ENCODE data around the gene DDIT3. TPM values are rescaled to one million over a fixed set of nuclear protein-coding genes. Genes with fewer than 3 reads are reported as not detected.

DDIT3 gene
- total and polyA plus RNA-seq, 2 experiments from 2014 or later = 33.8 to 44.2 TPM

DNA sequence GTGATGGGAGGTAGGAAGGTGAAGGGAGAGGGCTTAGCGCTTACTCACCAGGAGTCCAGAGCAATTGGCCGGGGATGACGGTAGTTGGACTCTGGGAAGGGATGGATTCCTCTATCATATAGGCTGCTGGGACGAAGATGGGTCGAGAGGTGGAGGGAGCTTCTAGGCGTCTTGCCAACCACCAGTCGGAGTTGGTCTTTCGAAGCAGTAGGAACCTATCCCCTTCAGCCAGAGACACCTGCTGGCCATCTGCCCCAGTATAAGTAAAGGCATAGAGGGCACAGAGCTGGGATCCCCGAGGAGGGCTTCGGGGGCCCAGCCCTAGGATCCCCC, 41.3 kb downstream of the DDIT3 start:
- TF ChIP-seq CTCF (IDR thresholded peaks at IDR 0.05; ENCODE audit: low read depth, low read length) = no peak
- DNase-seq (ENCODE audit: low read depth in 1 of 2, low spot score in 1 of 2) = no peak
- Histone ChIP-seq H3K27me3 (peaks cover 58% of the 10 kb centered on the region), H3K36me3 (no peaks in the 10 kb centered on the region), H3K4me1 (ENCODE audit: low read depth) (no peaks in the 10 kb centered on the region), H3K9me3 (ENCODE audit: low read depth) (no peaks in the 10 kb centered on the region), H3K4me3 (no peak overlapping the region), H3K27ac (no peak overlapping the region)

- no peak for TF ChIP-seq CTCF (IDR thresholded peaks at IDR 0.05; ENCODE audit: low read depth, low read length)
- no peaks in the 10 kb centered on the region for H3K36me3 ChIP-seq
- no peaks in the 10 kb centered on the region for H3K4me1 ChIP-seq (ENCODE audit: low read depth)
- no peak overlapping the region for H3K4me3 ChIP-seq
- peak in 1 of 2 donors; percentile 83 for DNase-seq (ENCODE audit: low read depth in 1 of 2, low spot score in 1 of 2)
- H3K27me3 ChIP-seq = peaks cover 68% of the 10 kb centered on the region
- no peak overlapping the region for H3K27ac ChIP-seq
- H3K9me3 ChIP-seq (ENCODE audit: low read depth) = no peaks in the 10 kb centered on the region
Measured at GRCh38 chr12:57477710-57478681, 42.3 kb downstream of the DDIT3 start.

- no peak overlapping the region for H3K27ac ChIP-seq
- no peak for TF ChIP-seq CTCF (IDR thresholded peaks at IDR 0.05; ENCODE audit: low read depth, low read length)
- peaks cover 76% of the 10 kb centered on the region for H3K27me3 ChIP-seq
- no peaks in the 10 kb centered on the region for H3K9me3 ChIP-seq (ENCODE audit: low read depth)
- DNase-seq (ENCODE audit: low read depth in 1 of 2, low spot score in 1 of 2) = no peak
- no peaks in the 10 kb centered on the region for H3K4me1 ChIP-seq (ENCODE audit: low read depth)
- no peak overlapping the region for H3K4me3 ChIP-seq
- H3K36me3 ChIP-seq = no peaks in the 10 kb centered on the region
Measured at GRCh38 chr12:57476993-57477709, 43.2 kb downstream of the DDIT3 start.

GRCh38 chr12:57476162-57476992, 43.9 kb downstream of the DDIT3 start:
- no peak for DNase-seq (ENCODE audit: low read depth in 1 of 2, low spot score in 1 of 2)
- peak; percentile 16 for TF ChIP-seq CTCF (IDR thresholded peaks at IDR 0.05; ENCODE audit: low read depth, low read length)
- peaks cover 82% of the 10 kb centered on the region for H3K27me3 ChIP-seq
- no peak overlapping the region for H3K27ac ChIP-seq
- no peaks in the 10 kb centered on the region for H3K9me3 ChIP-seq (ENCODE audit: low read depth)
- no peaks in the 10 kb centered on the region for H3K4me1 ChIP-seq (ENCODE audit: low read depth)
- no peaks in the 10 kb centered on the region for H3K36me3 ChIP-seq
- H3K4me3 ChIP-seq = peak overlapping the region; percentile 20

Data from cardiac muscle cell (in vitro differentiated cells and primary cell).